GM10266 (cell line): ENCODE data around the gene ZNF609.
"Not testable (repeated sequence)": the region's sequence is repeated elsewhere in the genome, so short reads cannot be mapped to it uniquely, and the experiment has no call there.

ENCODE experiments used
- DNase-seq: peaks from one replicate; pipeline ENCODE4 v3.0.0; 2012; ENCODE audit errors: extremely low spot score
- TF ChIP-seq, protein P1 (sequence below): IDR thresholded peaks from 2 replicates; pipeline ENCODE4 v1.5.1; 2012; ENCODE audit warnings: mild to moderate bottlenecking, low read depth; ENCODE audit not compliant: control insufficient read depth, insufficient read depth; ENCODE audit errors: missing control alignments

Gene ZNF609

DNA sequence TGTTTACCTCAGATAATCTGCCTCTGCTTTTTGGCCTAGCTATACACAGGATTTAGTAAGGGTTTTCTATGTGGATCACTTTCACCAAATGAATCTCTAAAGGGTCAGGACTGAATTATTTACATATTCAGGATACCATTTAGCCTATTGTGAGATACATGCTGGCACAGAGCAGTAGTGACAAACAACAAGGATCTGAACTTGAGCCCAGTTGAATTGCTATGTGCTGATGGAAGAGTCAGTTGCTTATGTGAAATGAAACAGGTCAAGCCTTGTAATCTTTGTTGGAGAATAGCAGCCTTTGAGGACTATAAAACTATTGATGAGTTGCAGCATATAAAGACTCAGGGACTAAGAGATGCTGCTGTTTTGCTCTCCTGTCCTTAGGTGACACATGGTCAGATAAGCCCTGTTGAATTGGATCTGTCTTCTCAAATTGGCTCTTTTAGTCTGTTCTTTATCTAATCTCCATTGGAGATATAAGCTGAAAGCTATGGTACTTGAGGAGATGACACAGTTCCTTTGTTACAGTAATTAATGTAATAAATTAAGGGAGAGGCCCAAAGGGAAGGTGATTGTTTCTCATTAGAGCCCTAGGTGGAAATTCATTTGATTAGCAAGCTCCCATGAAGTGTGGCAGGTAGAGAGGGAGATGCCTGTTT lies 30.4 kb downstream of the ZNF609 start:
- TF ChIP-seq, protein P1, sequence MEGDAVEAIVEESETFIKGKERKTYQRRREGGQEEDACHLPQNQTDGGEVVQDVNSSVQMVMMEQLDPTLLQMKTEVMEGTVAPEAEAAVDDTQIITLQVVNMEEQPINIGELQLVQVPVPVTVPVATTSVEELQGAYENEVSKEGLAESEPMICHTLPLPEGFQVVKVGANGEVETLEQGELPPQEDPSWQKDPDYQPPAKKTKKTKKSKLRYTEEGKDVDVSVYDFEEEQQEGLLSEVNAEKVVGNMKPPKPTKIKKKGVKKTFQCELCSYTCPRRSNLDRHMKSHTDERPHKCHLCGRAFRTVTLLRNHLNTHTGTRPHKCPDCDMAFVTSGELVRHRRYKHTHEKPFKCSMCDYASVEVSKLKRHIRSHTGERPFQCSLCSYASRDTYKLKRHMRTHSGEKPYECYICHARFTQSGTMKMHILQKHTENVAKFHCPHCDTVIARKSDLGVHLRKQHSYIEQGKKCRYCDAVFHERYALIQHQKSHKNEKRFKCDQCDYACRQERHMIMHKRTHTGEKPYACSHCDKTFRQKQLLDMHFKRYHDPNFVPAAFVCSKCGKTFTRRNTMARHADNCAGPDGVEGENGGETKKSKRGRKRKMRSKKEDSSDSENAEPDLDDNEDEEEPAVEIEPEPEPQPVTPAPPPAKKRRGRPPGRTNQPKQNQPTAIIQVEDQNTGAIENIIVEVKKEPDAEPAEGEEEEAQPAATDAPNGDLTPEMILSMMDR, result no peak
- no peak for DNase-seq

DNA sequence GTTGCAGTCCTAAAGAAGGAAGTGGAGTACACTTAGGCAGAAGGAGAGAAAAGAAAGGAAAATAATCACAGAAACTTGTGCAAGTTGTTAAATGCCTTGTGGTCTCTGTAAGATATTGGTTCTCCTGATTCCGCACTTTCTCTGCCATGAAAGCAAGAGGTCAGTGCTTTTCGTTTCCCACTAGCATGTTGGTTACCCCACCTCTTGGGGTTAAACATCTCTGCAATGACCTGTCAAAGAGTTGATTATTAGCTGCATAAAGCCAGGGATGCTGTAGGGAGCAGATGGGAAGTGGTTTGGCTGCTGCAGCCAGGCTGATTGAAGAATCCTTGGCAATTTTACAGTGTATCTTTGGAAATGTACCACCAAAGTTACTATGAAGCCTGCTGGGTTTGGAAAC lies 33.3 kb downstream of the ZNF609 start:
- TF ChIP-seq, protein P1, result no peak
- no peak for DNase-seq

DNA sequence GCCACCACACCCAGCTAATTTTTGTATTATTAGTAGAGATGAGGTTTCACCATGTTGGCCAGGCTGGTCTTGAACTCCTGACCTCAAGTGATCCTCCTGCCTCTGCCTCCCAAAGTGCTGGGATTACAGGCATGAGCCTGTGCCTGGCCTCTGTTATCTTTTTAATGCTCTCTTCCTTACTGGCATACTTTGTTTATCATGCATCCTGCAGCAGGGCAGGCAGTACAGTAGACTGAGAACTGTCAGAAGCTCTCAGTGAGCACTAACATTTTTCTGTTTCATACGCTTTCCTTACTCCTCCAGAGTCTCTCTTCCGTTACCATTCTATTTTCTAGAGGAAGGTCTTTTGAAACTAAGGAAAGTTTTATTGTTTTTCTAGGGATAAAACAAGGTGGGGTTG lies 35.6 kb downstream of the ZNF609 start:
- DNase-seq, result not testable (repeated sequence)

DNA sequence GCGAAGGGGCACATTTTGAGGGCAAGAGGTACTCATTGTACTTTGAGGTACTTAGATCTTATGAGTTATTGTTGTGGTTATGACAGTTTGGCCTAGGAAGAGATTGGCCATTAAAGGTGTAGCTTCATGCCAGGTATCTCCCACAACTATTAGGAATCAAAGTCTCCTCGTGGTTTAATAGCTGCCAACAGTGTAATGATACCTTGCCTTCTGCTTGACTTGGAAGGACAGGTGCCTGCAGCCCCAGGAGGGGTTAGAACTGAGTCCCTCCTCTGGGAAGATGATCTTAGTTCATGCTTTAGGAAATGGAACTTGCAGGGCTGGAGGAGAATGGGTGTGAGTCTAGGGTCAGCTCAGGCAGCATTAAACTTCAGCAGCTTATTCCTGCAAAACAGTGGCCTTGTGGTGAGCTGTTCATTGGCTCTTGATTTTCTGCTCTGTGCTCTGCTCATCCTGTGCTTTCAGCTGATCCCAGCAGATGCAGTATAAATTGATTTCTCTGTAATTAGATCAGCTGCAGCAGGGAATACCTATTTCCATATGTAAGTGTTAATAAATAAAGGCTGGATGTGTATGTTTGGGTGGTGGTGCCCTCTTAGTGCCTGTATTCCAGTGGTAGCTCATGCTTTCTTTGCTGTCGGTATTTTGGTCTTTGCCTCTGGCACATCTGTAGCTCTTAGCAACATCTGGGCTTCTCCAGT lies 40.5 kb downstream of the ZNF609 start:
- DNase-seq, result no peak
- TF ChIP-seq, protein P1, result no peak

DNA sequence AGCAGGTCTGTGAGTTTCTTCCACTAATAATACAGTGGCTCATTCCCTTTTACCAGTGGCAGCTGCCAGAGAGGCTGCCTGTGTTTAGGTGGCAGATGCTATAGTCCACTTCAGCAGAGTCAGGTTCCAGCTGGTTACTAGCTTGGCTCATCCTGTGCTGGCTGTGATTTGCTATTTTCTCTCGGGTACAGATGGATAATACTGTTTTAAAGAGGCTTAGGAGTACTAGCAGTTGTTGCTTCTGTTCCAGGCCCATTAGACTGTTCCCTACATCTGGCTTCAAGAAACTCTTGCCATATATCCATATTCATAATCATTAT lies 41.0 kb downstream of the ZNF609 start:
- TF ChIP-seq, protein P1, result no peak
- no peak for DNase-seq

DNA sequence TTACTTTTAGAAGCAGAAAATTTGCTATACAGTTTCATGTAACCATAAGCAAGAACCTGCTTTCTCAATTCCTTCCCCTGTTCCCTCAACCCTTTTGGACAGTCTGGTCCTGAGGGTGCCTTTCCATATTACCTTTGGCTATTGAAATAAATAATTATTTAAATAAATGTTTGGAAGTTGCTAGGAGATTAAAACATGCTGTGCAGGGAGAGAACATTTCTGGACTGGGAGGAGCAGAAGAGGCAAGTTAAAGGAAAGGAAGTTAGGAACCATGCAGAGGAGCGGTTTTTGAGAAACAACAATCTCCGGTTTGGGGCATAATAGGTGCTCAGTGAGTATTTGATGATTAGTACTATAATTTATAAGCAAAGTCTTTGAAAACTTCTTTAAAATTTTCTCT lies 41.8 kb downstream of the ZNF609 start:
- TF ChIP-seq, protein P1, result no peak
- no peak for DNase-seq

DNA sequence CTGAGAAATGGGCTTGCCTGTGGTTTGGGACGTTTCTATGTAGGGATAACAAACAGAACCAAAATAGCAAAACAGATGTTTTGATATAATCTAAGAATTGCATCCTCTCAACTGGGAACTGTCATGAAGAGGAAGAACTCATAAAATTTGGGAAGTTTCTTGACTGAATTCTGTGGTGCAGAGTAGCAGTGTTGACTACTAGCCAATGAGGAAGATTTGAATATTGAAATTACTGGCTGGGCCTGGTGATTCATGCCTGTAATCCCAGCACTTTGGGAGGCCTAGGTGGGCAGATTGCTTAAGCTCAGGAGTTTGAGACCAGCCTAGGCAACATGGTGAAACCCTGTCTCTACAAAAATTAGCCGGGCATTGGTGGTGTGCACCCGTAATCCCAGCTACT lies 42.2 kb downstream of the ZNF609 start:
- TF ChIP-seq, protein P1, result no peak
- DNase-seq, result no peak

DNA sequence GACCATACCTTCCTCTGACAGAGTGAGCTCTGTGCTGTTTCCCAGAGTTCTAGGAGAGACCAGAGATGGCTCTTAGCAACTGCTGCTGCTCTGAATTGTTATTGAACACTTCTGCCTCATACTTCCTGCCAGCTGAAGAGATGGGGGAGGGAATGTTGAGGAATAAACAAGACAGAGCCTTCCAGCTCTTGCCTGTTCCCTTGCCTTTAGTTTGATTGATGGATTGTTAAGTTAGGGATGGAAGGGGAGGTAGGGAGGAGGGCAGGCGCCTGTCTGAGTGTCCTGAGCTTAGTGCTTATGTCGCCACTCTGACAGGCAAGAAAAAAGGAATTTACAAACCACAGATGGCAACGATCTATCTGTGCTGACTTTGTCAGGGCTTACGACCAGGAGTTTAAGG lies 42.8 kb downstream of the ZNF609 start:
- no peak for DNase-seq
- TF ChIP-seq, protein P1, result no peak
